ENCODE measurements around the gene SNX14. TPM values are rescaled to one million over a fixed set of nuclear protein-coding genes. Genes with fewer than 3 reads are reported as not detected.

Gene SNX14, protein sequence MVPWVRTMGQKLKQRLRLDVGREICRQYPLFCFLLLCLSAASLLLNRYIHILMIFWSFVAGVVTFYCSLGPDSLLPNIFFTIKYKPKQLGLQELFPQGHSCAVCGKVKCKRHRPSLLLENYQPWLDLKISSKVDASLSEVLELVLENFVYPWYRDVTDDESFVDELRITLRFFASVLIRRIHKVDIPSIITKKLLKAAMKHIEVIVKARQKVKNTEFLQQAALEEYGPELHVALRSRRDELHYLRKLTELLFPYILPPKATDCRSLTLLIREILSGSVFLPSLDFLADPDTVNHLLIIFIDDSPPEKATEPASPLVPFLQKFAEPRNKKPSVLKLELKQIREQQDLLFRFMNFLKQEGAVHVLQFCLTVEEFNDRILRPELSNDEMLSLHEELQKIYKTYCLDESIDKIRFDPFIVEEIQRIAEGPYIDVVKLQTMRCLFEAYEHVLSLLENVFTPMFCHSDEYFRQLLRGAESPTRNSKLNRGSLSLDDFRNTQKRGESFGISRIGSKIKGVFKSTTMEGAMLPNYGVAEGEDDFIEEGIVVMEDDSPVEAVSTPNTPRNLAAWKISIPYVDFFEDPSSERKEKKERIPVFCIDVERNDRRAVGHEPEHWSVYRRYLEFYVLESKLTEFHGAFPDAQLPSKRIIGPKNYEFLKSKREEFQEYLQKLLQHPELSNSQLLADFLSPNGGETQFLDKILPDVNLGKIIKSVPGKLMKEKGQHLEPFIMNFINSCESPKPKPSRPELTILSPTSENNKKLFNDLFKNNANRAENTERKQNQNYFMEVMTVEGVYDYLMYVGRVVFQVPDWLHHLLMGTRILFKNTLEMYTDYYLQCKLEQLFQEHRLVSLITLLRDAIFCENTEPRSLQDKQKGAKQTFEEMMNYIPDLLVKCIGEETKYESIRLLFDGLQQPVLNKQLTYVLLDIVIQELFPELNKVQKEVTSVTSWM
- total RNA-seq (2016; rRNA removed; fragmentation: Illumina TruSeq; extraction: Trizol) (61.9 and 112 TPM in 2 replicates), polyA plus RNA-seq (2011; rRNA removed) (70.1 and 83.5 TPM in 2 replicates), polyA minus RNA-seq (2011; rRNA and poly(A)+ RNA removed; ENCODE audit: low replicate concordance) (25.1 and 77.1 TPM in 2 replicates), Bru-seq, nascent RNA (percentile 83 among the genes with signal in this experiment), BruChase-seq, experiment 1, labeled RNA remaining after a 6-hour chase (percentile 86 among the genes with signal in this experiment), BruChase-seq, experiment 2, labeled RNA remaining after a 2-hour chase (percentile 90 among the genes with signal in this experiment)
- total RNA-seq (2016; cell fraction: cytosol; rRNA removed; fragmentation: Illumina TruSeq; extraction: Trizol; ENCODE audit: low read depth): 41.2 and 50.0 TPM in 2 replicates
- total RNA-seq (2016; cell fraction: insoluble cytoplasmic fraction; rRNA removed; fragmentation: Illumina TruSeq; extraction: Trizol): 54.2 and 101 TPM in 2 replicates
- total RNA-seq (2016; cell fraction: membrane; rRNA removed; fragmentation: Illumina TruSeq; extraction: Trizol): 32.9 and 40.9 TPM in 2 replicates
- total RNA-seq (2016; cell fraction: nucleus; rRNA removed; fragmentation: Illumina TruSeq; extraction: Trizol): 146 and 153 TPM in 2 replicates
- polyA plus RNA-seq (2011; cell fraction: cytosol; rRNA removed): 33.1 and 52.9 TPM in 2 replicates
- polyA plus RNA-seq (2011; cell fraction: nucleus; rRNA removed): 54.3 and 59.6 TPM in 2 replicates
- 72.4 and 94.2 TPM in 2 replicates for polyA plus RNA-seq (2012)
- polyA plus RNA-seq (2016; cell fraction: cytosol; fragmentation: Illumina TruSeq; extraction: Trizol; ENCODE audit: low read depth): 6.0 and 7.3 TPM in 2 replicates
- 42.2 and 43.7 TPM in 2 replicates for polyA plus RNA-seq (2016; cell fraction: insoluble cytoplasmic fraction; fragmentation: Illumina TruSeq; extraction: Trizol; ENCODE audit: low read depth)
- 12.2 and 13.6 TPM in 2 replicates for polyA plus RNA-seq (2016; cell fraction: membrane; fragmentation: Illumina TruSeq; extraction: Trizol; ENCODE audit: low read depth)
- 146 and 157 TPM in 2 replicates for polyA plus RNA-seq (2016; cell fraction: nucleus; fragmentation: Illumina TruSeq; extraction: Trizol; ENCODE audit: insufficient read depth, low read depth)
- 52.8 and 53.6 TPM in 2 replicates for polyA minus RNA-seq (2011; cell fraction: cytosol; rRNA and poly(A)+ RNA removed)
- 161 and 172 TPM in 2 replicates for polyA minus RNA-seq (2011; cell fraction: nucleus; rRNA and poly(A)+ RNA removed)
- long read RNA-seq, experiment 1, transcript SNX14-203 (28 exons, 3,111 nt): major isoform, 12 of 32 reads
- long read RNA-seq, experiment 1, partial matches to known transcripts: 6 of 32 reads
- long read RNA-seq, experiment 1, other reads (novel, unspliced or antisense): 12 of 32 reads
- long read RNA-seq, experiment 2, transcript SNX14-203 (28 exons, 3,111 nt): major isoform, 14 of 86 reads
- long read RNA-seq, experiment 2, partial matches to known transcripts: 34 of 86 reads
- long read RNA-seq, experiment 2, other reads (novel, unspliced or antisense): 32 of 86 reads

DNA sequence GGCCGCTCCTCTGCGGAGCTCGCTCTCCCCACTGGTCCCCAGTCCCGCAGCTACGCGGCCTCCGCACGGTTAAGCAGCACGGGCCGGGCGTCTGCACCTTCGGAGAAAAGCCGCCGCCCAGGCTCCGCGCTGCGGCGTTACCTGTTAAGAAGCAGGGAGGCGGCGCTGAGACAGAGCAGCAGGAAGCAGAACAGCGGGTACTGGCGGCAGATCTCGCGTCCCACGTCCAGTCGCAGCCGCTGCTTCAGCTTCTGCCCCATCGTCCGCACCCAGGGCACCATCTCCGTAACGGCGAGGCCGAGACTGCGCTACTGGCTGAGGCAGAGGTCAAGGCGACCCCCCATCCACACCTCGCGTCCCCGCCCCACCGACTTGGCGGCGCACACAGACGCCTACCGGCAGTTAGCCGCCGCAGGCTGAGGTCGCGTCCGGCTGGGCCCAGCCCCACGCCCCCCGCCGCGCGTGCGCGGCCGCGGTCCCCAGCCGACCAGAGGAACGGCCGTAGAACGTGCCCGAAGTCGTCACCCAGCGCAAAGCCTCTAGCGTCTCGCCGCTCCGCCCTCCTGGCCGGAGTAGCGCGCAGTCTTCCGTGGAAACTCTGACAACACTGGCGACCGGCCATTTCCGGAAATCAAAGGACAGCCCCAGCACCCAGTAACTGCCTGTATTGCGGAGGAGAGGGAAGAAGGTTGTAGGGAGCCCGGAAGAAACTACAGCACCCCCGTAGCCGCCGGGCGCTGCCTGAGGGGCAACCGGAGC lies at the start of gene SNX14:
SNX14 (minus strand) TSS at position 421 of the 759 bp plus-strand sequence; CDS start at position 281, 140 bp downstream.
- DNase-seq (ENCODE audit: low spot score) (peak; percentile 89), ATAC-seq (peak; percentile 93), FAIRE-seq (peak; percentile 56)
- intact Hi-C loops (cut with micrococcal nuclease; ENCODE audit: unreplicated experiment) (loop anchor here (2.0 to 5.0 kb wide), 3 partner anchors 36 to 84 kb away; partner anchors contain the start of gene SYNCRIP), in situ Hi-C loops (cut with HindIII; ENCODE audit: extremely low pct_ligation_motif_present, low pct_unique_long_range_greater_than_20kb) (no loop called here)
- Histone ChIP-seq H4K20me1 (ENCODE audit: insufficient read depth, low read length) (peaks cover 15% of the 10 kb centered on the region; the same call in 1 of the 2 replicates), H3K36me3 (replicated peaks in 1 of 2; ENCODE audit: control insufficient read depth in 1 of 2, insufficient read depth in 2 of 2, low read length in 2 of 2) (no peaks in the 10 kb centered on the region), H3K4me3 (replicated peaks in 1 of 3; ENCODE audit: insufficient read depth in 1 of 3, low read depth in 2 of 3, low read length in 3 of 3) (peak within 1 kb of the TSS; percentile 70 to 89 (median 80)), H3K79me2 (ENCODE audit: insufficient read depth, low read length) (peaks cover 39% of the 10 kb centered on the region), H3K9me3 (ENCODE audit: low read length) (no peaks in the 10 kb centered on the region), H3K27me3 (ENCODE audit: control insufficient read depth in 1 of 2, insufficient read depth in 2 of 2, low read length in 2 of 2) (peaks cover 0 to 4% of the 10 kb centered on the region in 2 experiments; a peak in 1 of 5 replicates), H3K27ac (ENCODE audit: extremely low read length, insufficient read depth, low read length) (peak within 1 kb of the TSS; percentile 95), H3K4me1 (ENCODE audit: insufficient read depth, low read length) (peaks cover 34% of the 10 kb centered on the region), H3K4me2 (ENCODE audit: low read depth, low read length) (peak within 1 kb of the TSS; percentile 89), H2AFZ (ENCODE audit: low read length) (peak within 1 kb of the TSS; percentile 68), H3K9ac (ENCODE audit: insufficient read depth, low read depth, low read length) (peak within 1 kb of the TSS; percentile 86)
- WGBS (ENCODE audit: low lambda C conversion rate): no CpG with 5 or more reads among the region's 82 CpGs
- ChIA-PET POLR2A (interaction anchor here (1.0 to 5.5 kb wide), 7 partner anchors 13 to 83 kb away, joined by 3 to 54 read pairs (median 5); partner anchors contain the start of gene SYNCRIP), CTCF (ENCODE audit: low intra/inter-chr PET ratio, low total read pairs) (no interaction called here)
- BruUV-seq (replicated peaks): TSS peak; percentile 41
- TF ChIP-seq ZNF878 (CRISPR knock-in tag; IDR thresholded peaks at IDR 0.05) (no peak; the same call in 1 of the 2 replicates), ZNF816 (CRISPR knock-in tag; IDR thresholded peaks at IDR 0.05; ENCODE audit: borderline replicate concordance) (peak; percentile 87; the same call in 1 of the 2 replicates), ZNF235 (CRISPR knock-in tag; IDR thresholded peaks at IDR 0.05; ENCODE audit: borderline replicate concordance) (peak; percentile 91; the same call in 1 of the 2 replicates), ZNF572 (CRISPR knock-in tag; IDR thresholded peaks at IDR 0.05) (peak; percentile 82; the same call in 1 of the 2 replicates), MIER2 (CRISPR knock-in tag; IDR thresholded peaks at IDR 0.05) (no peak), HOXA3 (CRISPR knock-in tag; IDR thresholded peaks at IDR 0.05) (peak; percentile 75)
- TF ChIP-seq, protein P1, sequence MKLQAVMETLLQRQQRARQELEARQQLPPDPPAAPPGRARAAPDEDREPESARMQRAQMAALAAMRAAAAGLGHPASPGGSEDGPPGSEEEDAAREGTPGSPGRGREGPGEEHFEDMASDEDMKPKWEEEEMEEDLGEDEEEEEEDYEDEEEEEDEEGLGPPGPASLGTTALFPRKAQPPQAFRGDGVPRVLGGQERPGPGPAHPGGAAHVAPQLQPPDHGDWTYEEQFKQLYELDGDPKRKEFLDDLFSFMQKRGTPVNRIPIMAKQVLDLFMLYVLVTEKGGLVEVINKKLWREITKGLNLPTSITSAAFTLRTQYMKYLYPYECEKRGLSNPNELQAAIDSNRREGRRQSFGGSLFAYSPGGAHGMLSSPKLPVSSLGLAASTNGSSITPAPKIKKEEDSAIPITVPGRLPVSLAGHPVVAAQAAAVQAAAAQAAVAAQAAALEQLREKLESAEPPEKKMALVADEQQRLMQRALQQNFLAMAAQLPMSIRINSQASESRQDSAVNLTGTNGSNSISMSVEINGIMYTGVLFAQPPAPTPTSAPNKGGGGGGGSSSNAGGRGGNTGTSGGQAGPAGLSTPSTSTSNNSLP (IDR thresholded peaks at IDR 0.05; ENCODE audit: low read depth, low read length): no peak
- TF ChIP-seq, protein P2, sequence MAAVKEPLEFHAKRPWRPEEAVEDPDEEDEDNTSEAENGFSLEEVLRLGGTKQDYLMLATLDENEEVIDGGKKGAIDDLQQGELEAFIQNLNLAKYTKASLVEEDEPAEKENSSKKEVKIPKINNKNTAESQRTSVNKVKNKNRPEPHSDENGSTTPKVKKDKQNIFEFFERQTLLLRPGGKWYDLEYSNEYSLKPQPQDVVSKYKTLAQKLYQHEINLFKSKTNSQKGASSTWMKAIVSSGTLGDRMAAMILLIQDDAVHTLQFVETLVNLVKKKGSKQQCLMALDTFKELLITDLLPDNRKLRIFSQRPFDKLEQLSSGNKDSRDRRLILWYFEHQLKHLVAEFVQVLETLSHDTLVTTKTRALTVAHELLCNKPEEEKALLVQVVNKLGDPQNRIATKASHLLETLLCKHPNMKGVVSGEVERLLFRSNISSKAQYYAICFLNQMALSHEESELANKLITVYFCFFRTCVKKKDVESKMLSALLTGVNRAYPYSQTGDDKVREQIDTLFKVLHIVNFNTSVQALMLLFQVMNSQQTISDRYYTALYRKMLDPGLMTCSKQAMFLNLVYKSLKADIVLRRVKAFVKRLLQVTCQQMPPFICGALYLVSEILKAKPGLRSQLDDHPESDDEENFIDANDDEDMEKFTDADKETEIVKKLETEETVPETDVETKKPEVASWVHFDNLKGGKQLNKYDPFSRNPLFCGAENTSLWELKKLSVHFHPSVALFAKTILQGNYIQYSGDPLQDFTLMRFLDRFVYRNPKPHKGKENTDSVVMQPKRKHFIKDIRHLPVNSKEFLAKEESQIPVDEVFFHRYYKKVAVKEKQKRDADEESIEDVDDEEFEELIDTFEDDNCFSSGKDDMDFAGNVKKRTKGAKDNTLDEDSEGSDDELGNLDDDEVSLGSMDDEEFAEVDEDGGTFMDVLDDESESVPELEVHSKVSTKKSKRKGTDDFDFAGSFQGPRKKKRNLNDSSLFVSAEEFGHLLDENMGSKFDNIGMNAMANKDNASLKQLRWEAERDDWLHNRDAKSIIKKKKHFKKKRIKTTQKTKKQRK (IDR thresholded peaks at IDR 0.05; ENCODE audit: low read length): no peak

Measured in HepG2 (cell line).